D721Med (cell line): ENCODE measurements around the gene SS18L1.

Source experiments
- DNase-seq: peaks from one replicate; pipeline ENCODE4 v3.0.0; 2011; ENCODE audit warnings: low spot score; ENCODE audit not compliant: insufficient read length
- FAIRE-seq: peaks from 2 replicates; lab custom pipeline; 2011; peaks lifted over from hg19 to GRCh38; lab: Jason Lieb, UNC
- CTCF ChIP-seq: IDR thresholded peaks from 2 replicates; pipeline ENCODE4 v1.5.1; 2012; ENCODE audit warnings: mild to moderate bottlenecking, control low read depth; ENCODE audit not compliant: insufficient read depth; ENCODE audit errors: missing control alignments

Gene SS18L1

GRCh38 chr20:62228982-62229545, 85.5 kb downstream of the SS18L1 start:
- no peak for TF ChIP-seq CTCF
- DNase-seq, result no peak
- no peak for FAIRE-seq

GRCh38 chr20:62229667-62230066, 86.1 kb downstream of the SS18L1 start:
- DNase-seq, result no peak
- TF ChIP-seq CTCF, result no peak
- FAIRE-seq, result no peak

GRCh38 chr20:62230276-62230675, 86.7 kb downstream of the SS18L1 start:
- TF ChIP-seq CTCF, result no peak
- FAIRE-seq (no peak), DNase-seq (no peak)

- no peak for DNase-seq
- no peak for TF ChIP-seq CTCF
- no peak for FAIRE-seq
Measured at GRCh38 chr20:62230696-62231095, 87.1 kb downstream of the SS18L1 start.

- DNase-seq (no peak), FAIRE-seq (no peak)
- TF ChIP-seq CTCF, result no peak
Measured at GRCh38 chr20:62231292-62231691, 87.7 kb downstream of the SS18L1 start.
